ENCODE results near the gene TTC12.

The TTC12 gene

GRCh38 chr11:113408887-113409286 lies 94.5 kb downstream of the TTC12 start:
- no peak for DNase-seq

GRCh38 chr11:113409526-113409925 lies 95.1 kb downstream of the TTC12 start:
- DNase-seq: no peak

- no peak for DNase-seq
These were observed 96.2 kb downstream of the TTC12 start for GRCh38 chr11:113410414-113411135.

GRCh38 chr11:113411536-113411935 lies 97.2 kb downstream of the TTC12 start:
- DNase-seq: no peak

- DNase-seq: no peak
These were observed 98.3 kb downstream of the TTC12 start for GRCh38 chr11:113412675-113413074.

GRCh38 chr11:113415343-113415742 lies 101.0 kb downstream of the TTC12 start:
- no peak for DNase-seq

All from activated CD4-positive, alpha-beta T cell treated with anti-CD3 and anti-CD28 coated beads, Interleukin-2, Interleukin-6, amounts not matched to agents 100 ng/mL and 50 ng/mL, durations not matched to agents 16 hours and 8 hours (primary cell).